Myocyte (in vitro differentiated cells): ENCODE measurements around the gene MAP2K1. TPM values are rescaled to one million over a fixed set of nuclear protein-coding genes. Genes with fewer than 3 reads are reported as not detected.
"Not testable (repeated sequence)": the region's sequence is repeated elsewhere in the genome, so short reads cannot be mapped to it uniquely, and the experiment has no call there.

Experiments
- DNase-seq: peaks from one replicate; pipeline ENCODE4 v3.0.0-alpha.2; 2012; ENCODE audit warnings: low read depth
- total RNA-seq: library from RNA; depleted of rRNA; stranded (reverse); fragments of >200 nt; gene quantifications from 2 replicates; pipeline ENCODE4 v1.2.3, GENCODE V29; 2014

Gene MAP2K1
- total RNA-seq, 1 donor from 2014 or later, result 86.7 TPM

- DNase-seq, result not testable (repeated sequence)
These were observed 6.3 kb downstream of the MAP2K1 start for GRCh38 chr15:66393037-66393436.

- DNase-seq, result no peak
These were observed 7.8 kb downstream of the MAP2K1 start for GRCh38 chr15:66394472-66394871.

- DNase-seq, result no peak
These were observed 8.2 kb downstream of the MAP2K1 start for GRCh38 chr15:66394915-66395314.

GRCh38 chr15:66399276-66399675 lies 12.6 kb downstream of the MAP2K1 start:
- no peak for DNase-seq

- no peak for DNase-seq
These were observed 13.7 kb downstream of the MAP2K1 start for GRCh38 chr15:66400351-66400774.

- DNase-seq, result no peak
These were observed 14.7 kb downstream of the MAP2K1 start for GRCh38 chr15:66401130-66402021.

GRCh38 chr15:66402761-66403284 lies 16.1 kb downstream of the MAP2K1 start:
- DNase-seq, result no peak

- no peak for DNase-seq
These were observed 16.6 kb downstream of the MAP2K1 start for GRCh38 chr15:66403323-66403722.

- DNase-seq, result no peak
These were observed 17.4 kb downstream of the MAP2K1 start for GRCh38 chr15:66404122-66404521.

- DNase-seq, result peak; percentile 46
These were observed 17.8 kb downstream of the MAP2K1 start for GRCh38 chr15:66404532-66404931.

GRCh38 chr15:66405007-66405406 lies 18.3 kb downstream of the MAP2K1 start:
- no peak for DNase-seq

- DNase-seq, result peak; percentile 54
These were observed 18.9 kb downstream of the MAP2K1 start for GRCh38 chr15:66405615-66406014.

GRCh38 chr15:66408254-66408653 lies 21.5 kb downstream of the MAP2K1 start:
- no peak for DNase-seq

- DNase-seq, result no peak
These were observed 22.1 kb downstream of the MAP2K1 start for GRCh38 chr15:66408675-66409282.

GRCh38 chr15:66409565-66410108 lies 22.9 kb downstream of the MAP2K1 start:
- no peak for DNase-seq

GRCh38 chr15:66411190-66411589 lies 24.5 kb downstream of the MAP2K1 start:
- DNase-seq, result no peak

- DNase-seq, result no peak
These were observed 25.5 kb downstream of the MAP2K1 start for GRCh38 chr15:66412220-66412619.

- DNase-seq, result no peak
These were observed 26.9 kb downstream of the MAP2K1 start for GRCh38 chr15:66413579-66413978.

- no peak for DNase-seq
These were observed 28.6 kb downstream of the MAP2K1 start for GRCh38 chr15:66415360-66415759.

GRCh38 chr15:66417736-66418135 lies 31.0 kb downstream of the MAP2K1 start:
- no peak for DNase-seq

- DNase-seq, result no peak
These were observed 32.8 kb downstream of the MAP2K1 start for GRCh38 chr15:66419471-66419870.

- no peak for DNase-seq
These were observed 35.6 kb downstream of the MAP2K1 start for GRCh38 chr15:66422347-66422746.
